ES-I3 (cell line): ENCODE data around the gene ICA1.

Source experiments
- H3K36me3 ChIP-seq: 2 replicates; pipeline ENCODE4 v1.6.1; 2013; ENCODE audit warnings: mild to moderate bottlenecking, low read length, control low read depth, moderate library complexity; ENCODE audit not compliant: insufficient read depth
- H3K4me1 ChIP-seq: 2 replicates; pipeline ENCODE4 v1.6.1; 2013; ENCODE audit warnings: mild to moderate bottlenecking, control low read depth, low read length; ENCODE audit not compliant: insufficient read depth
- H3K9ac ChIP-seq: 2 replicates; pipeline ENCODE4 v1.6.1; 2013; ENCODE audit warnings: low read depth, mild to moderate bottlenecking, low read length, moderate library complexity
- H3K9me3 ChIP-seq: 2 replicates; pipeline ENCODE4 v1.6.1; 2013; ENCODE audit warnings: mild to moderate bottlenecking, low read length, moderate library complexity; ENCODE audit not compliant: control insufficient read depth, insufficient read depth

ICA1 gene

DNA sequence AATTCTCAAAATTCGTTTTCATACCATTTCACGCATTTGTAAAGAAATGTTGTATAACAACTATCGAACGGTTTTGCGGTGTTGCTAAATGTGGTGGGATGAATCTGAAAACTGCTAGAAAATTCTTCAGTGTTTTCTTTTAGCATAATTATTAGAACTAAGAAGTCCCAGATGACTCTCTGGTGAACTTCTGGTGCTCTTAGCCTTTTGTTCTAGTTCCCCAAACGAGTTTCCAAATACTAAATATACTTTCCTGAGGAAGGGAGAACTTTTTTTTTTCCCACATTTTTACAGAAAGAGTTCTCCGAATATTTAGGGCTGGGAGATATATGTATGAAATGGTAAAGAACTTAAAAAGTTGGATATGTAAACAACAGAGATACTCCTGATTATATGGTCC is 82.5 kb downstream of the ICA1 start:
- Histone ChIP-seq H3K36me3 (no peaks in the 10 kb centered on the region), H3K4me1 (peaks cover 22% of the 10 kb centered on the region), H3K9me3 (no peaks in the 10 kb centered on the region), H3K9ac (no peak overlapping the region)

GRCh38 chr7:8178353-8178752 is 83.6 kb downstream of the ICA1 start:
- Histone ChIP-seq H3K4me1 (peaks cover 22% of the 10 kb centered on the region), H3K9me3 (no peaks in the 10 kb centered on the region), H3K36me3 (no peaks in the 10 kb centered on the region), H3K9ac (no peak overlapping the region)

DNA sequence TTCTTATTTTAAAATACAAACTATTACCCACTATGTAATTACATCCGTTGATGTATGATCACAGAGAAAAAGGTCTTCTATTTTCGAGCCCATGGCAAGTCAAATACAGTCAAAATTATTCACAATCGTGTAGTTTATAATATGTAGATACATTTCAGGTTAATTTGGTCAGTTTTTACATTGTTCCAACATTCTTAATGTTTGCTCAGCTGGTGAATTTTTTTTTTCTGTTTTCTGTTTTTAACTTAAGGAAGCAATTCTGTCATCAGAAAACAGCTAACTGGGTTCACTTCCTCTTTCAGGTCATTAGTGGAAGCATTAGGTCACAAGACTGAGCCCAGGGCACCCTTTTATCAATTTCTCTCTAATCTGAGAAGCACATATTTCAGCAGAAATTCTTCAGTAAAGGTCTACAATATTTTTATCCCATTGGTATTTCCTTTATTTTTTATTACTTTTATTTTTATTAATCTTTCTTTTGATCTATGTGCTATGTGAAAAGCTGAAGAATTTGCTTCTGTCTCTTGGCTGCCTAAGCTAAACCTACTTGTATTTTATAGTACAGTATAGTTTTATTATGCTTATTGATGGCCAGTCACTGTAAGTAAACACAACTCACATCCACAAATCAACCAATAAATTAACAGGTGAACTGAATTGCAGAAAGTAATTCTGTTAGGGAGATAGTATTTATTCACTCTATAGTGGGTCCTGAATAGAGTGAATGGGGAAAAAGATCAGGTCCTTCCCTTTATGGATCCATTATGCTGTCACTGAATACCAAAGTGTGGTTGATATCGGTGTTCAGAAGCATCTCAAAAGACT is 84.6 kb downstream of the ICA1 start:
- H3K9ac ChIP-seq, result no peak overlapping the region

GRCh38 chr7:8176370-8177081 is 85.4 kb downstream of the ICA1 start:
- H3K4me1 ChIP-seq, result peaks cover 22% of the 10 kb centered on the region
- H3K9ac ChIP-seq, result no peak overlapping the region
- no peaks in the 10 kb centered on the region for H3K36me3 ChIP-seq
- no peaks in the 10 kb centered on the region for H3K9me3 ChIP-seq

More for the DNA sequence above, 84.6 kb downstream of the ICA1 start:
- Histone ChIP-seq H3K4me1 (peaks cover 22% of the 10 kb centered on the region), H3K9me3 (no peaks in the 10 kb centered on the region), H3K36me3 (no peaks in the 10 kb centered on the region)

DNA sequence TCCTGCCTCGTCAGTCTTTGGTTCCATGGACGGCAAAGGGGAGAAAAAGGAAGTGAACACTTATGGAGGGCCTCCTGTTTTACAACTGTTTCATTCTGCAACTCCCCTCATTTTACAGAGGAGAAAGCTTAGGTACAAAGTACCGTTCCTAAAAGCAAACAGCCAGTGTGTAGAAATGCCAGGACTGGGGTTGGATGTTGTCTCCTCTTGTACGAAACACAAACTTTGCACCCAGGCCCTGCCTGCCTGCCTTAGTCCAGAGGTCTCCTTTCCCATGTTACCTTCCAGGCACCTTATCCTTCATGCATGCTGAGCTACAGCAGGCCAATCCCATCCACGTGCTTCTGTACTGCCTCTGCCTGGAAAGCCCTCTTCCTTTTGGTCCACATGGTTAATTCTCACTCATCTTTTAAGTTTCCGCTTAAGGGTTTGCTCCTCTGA is 86.0 kb downstream of the ICA1 start:
- H3K9ac ChIP-seq, result no peak overlapping the region
- H3K9me3 ChIP-seq, result no peaks in the 10 kb centered on the region
- no peaks in the 10 kb centered on the region for H3K36me3 ChIP-seq
- H3K4me1 ChIP-seq, result peaks cover 22% of the 10 kb centered on the region

DNA sequence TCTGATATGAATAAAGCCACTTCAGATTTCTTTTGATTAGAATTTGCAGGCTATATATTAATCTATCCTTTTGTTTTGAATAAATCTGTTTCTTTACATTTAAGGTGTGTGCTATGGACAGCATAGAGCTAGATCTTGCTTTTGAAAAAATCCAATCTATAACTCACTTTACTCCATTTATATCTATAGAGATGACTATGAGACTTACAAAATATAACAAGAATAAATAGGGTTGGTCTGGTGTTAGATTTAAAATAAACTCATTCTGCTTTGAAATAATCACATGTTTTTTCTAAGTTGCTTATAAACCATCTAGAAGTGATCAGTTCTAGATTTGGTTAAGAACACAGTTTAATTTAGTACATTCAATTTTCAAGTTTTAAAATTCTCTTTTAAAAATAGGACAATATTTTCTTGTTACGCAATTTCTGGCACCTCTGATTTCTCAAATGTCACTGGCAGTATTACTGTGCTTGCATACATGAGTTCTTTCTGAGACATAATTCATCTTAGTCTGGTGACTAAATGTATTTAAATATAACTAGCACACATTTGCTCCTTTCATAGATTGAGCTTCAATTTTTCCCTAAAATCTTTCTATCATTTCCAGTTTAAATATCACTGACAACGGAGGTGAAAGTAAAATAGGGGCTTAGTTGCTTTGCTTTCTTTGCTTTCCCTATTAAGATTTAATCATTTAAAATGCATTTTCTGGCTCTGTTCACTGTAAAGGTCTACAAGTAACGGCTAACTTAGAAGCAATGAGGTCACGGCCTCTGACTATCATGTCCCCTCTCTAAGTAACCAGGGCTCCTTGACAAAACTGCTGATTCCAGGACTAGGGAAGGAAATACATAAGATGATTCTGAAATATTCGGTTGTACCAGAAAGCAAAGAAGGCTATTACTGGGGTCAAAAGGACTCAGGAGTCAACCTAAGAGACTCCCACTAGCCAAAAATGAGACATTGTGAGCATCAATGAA is 89.3 kb downstream of the ICA1 start:
- H3K4me1 ChIP-seq, result peaks cover 29% of the 10 kb centered on the region
- no peaks in the 10 kb centered on the region for H3K9me3 ChIP-seq
- H3K9ac ChIP-seq, result no peak overlapping the region
- H3K36me3 ChIP-seq, result no peaks in the 10 kb centered on the region

DNA sequence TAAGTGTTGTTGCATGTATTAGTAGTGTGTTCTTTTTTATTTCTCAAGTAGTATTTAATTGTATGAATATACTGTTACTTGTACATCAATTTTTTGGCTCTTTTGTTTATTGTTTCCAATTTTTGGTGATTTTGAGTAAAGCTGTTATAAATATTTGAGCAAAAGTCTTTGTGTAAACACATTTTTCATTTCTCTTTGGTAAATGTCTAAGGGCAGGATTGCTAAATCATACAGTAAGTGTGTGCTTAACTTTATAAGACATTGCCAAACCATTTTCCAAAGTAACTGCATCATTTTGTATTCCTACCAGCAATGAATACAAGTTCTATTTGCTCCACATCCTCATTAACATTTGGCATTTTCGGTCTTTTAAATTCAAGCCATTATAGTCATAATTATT is 92.8 kb downstream of the ICA1 start:
- Histone ChIP-seq H3K36me3 (no peaks in the 10 kb centered on the region), H3K9me3 (no peaks in the 10 kb centered on the region), H3K4me1 (peaks cover 8% of the 10 kb centered on the region; the same call in 1 of the 2 replicates), H3K9ac (no peak overlapping the region)

- peaks cover 8% of the 10 kb centered on the region; the same call in 1 of the 2 replicates for H3K4me1 ChIP-seq
- H3K9me3 ChIP-seq, result no peaks in the 10 kb centered on the region
- H3K9ac ChIP-seq, result no peak overlapping the region
- H3K36me3 ChIP-seq, result no peaks in the 10 kb centered on the region
These were observed 93.6 kb downstream of the ICA1 start for GRCh38 chr7:8168336-8168735.

DNA sequence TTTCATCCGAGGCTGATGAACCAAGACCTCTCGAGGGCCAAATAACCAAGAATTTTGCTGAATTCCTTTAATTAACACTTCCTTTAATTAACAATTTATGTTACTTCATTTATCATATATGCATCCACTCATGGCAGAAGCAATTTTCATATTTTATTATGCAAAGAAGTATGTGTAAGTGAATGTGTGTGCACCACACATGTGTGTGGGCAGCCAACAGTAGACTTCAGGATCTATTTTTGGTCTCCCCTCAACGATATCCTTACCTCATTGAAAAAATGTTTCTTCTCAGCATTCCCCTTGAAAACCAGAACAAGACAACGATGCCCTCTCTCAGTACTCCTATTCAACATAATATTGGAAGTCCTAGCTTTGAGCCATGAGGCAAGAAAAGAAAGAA is 96.8 kb downstream of the ICA1 start:
- Histone ChIP-seq H3K36me3 (no peaks in the 10 kb centered on the region), H3K9ac (no peak overlapping the region), H3K4me1 (peaks cover 17% of the 10 kb centered on the region), H3K9me3 (no peaks in the 10 kb centered on the region)

GRCh38 chr7:8162181-8162580 is 99.8 kb downstream of the ICA1 start:
- H3K36me3 ChIP-seq, result no peaks in the 10 kb centered on the region
- no peaks in the 10 kb centered on the region for H3K9me3 ChIP-seq
- no peak overlapping the region for H3K9ac ChIP-seq
- peaks cover 16% of the 10 kb centered on the region for H3K4me1 ChIP-seq

DNA sequence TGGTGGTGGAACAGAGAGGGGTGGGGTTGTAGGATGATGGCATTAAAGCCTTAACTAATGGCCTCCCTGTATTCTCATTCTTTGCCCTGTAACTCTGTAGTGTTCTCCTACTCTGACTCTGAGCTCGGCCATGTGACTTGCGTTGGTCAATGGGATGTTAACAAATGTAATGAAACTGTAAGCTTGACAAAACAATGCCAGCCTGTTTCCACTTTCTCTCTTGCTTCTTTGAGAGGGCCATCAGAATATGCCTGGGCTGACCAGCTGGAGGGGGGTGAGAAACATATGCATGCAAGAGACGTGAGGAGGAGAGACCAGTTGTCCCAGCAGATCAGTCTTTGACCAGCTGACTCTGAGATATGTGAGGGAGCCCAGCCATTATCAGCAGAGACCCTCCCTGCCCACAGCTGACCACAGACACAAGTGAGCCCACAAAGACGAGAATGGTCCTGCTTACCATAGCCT is 100.6 kb downstream of the ICA1 start:
- peaks cover 16% of the 10 kb centered on the region for H3K4me1 ChIP-seq

GRCh38 chr7:8160779-8161345 is 101.1 kb downstream of the ICA1 start:
- no peak overlapping the region for H3K9ac ChIP-seq
- H3K4me1 ChIP-seq, result peaks cover 16% of the 10 kb centered on the region
- H3K36me3 ChIP-seq, result no peaks in the 10 kb centered on the region; the same call in 1 of the 2 replicates
- H3K9me3 ChIP-seq, result no peaks in the 10 kb centered on the region

More for the DNA sequence above, 100.6 kb downstream of the ICA1 start:
- Histone ChIP-seq H3K9me3 (no peaks in the 10 kb centered on the region), H3K9ac (no peak overlapping the region), H3K36me3 (no peaks in the 10 kb centered on the region)

DNA sequence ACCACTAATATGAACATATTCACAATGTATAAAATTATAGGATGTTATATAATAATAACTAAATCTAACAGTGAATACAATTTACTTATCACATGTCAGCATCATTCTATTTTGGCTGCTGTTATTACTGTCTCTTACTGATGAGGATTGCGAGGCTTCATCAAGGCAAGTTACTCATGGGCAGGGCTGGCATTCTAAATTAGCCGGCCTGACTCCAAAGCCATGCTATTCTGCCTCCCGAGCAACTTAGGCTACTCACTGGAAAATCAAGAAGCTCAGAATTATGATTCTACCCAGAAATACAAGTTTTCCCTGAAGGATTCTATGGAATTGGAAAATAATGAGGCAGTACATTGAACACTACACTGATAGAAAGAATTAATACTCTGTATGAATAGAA is 101.7 kb downstream of the ICA1 start:
- H3K4me1 ChIP-seq, result peaks cover 16% of the 10 kb centered on the region
- H3K9me3 ChIP-seq, result no peaks in the 10 kb centered on the region
- no peak overlapping the region for H3K9ac ChIP-seq
- H3K36me3 ChIP-seq, result no peaks in the 10 kb centered on the region; the same call in 1 of the 2 replicates

DNA sequence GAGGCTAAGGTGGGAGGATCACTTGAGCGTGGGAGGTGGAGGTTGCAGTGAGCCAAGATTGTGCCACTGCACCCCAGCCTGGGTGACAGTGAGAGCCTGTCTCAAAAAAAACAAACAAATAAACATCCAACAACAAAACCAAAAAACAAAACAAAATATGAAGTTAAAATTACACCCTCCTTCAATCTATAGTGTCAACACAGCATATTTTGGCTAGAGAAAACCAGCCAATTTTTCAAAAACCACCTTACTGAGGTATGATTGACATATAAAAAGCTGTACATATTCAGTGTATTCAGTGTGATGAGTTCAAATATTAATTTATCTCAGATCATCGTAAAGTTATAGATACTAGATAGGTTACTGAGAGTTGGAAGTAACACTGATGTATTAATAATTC is 102.4 kb downstream of the ICA1 start:
- Histone ChIP-seq H3K36me3 (no peaks in the 10 kb centered on the region; the same call in 1 of the 2 replicates), H3K9me3 (no peaks in the 10 kb centered on the region), H3K4me1 (peaks cover 16% of the 10 kb centered on the region), H3K9ac (no peak overlapping the region)
